DMS53 (cell line): Measurements from ENCODE around the gene RAB35.
A peak's percentile ranks its signal among the peaks of the same experiment; 100 is the strongest.

Experiments used
- DNase-seq: peaks from one replicate; lab custom pipeline; 2025; lab: John Stamatoyannopoulos, UW

The RAB35 gene

DNA sequence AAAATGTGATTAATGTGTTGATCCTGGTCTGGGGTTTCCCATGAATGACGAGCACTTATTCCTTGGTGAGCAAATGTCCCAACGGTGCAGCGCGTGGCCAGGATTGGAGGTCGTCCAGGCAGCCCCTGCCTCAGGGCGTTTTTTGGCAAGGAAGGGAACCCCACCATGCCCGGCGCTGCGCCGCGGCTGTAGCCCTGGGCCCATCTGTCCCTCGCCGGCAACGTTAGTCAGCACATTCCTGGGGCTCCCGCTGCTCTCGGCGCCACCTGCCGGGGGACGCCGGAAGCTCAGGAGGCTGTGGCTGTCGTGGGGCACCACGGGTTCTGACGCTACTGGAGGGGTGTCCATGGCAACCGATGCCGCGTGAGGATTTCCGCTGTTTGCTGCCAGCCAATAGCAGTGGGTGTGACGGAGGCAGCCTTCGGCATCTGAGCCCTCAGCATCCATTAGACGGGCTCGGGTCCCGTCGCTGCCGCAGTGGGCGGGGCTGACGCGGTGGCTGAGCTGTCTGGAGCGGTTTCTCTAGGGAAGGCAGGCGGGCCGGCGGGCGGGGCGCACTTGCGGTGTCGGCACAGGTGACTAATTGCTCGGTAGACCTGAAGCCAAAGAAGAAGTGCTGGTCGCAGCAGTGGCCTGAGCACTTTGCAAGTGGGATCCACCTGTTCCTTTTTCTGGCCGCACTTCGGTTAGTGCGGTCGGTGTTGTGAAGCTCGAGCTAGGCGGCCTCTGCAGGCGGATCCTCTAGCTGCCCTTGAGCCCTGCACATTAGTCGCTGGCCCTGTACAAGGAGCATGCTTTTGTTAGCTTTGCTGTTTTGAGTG lies 29.5 kb downstream of the RAB35 start:
- DNase-seq: peak; percentile 100

GRCh38 chr12:120085920-120086645 lies 30.5 kb downstream of the RAB35 start:
- DNase-seq: peak; percentile 65

GRCh38 chr12:120081641-120082040 lies 34.9 kb downstream of the RAB35 start:
- no peak for DNase-seq

- DNase-seq: no peak
Measured at GRCh38 chr12:120079411-120080400, 36.8 kb downstream of the RAB35 start.

DNA sequence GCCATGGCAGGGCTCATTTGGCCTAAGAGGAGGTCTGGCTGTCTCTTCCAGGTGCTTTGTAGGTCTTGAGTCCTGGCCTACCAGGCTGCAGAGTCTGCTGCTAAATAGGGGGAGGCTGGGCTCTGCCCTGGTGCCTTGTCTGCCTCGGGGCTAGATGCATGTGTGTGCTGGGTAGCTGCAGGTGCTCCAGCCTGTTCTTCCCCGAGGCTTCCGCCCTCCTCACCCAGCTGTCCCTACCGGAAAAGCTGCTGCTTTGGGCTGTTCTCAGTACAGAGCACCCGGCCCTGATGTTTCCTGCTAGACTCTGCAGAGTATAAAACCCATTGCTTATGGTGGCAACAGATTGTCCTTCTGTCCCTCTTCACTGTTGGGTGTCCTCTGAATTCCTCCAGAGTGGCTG lies 37.7 kb downstream of the RAB35 start:
- DNase-seq: no peak

GRCh38 chr12:120077260-120077659 lies 39.3 kb downstream of the RAB35 start:
- no peak for DNase-seq

DNA sequence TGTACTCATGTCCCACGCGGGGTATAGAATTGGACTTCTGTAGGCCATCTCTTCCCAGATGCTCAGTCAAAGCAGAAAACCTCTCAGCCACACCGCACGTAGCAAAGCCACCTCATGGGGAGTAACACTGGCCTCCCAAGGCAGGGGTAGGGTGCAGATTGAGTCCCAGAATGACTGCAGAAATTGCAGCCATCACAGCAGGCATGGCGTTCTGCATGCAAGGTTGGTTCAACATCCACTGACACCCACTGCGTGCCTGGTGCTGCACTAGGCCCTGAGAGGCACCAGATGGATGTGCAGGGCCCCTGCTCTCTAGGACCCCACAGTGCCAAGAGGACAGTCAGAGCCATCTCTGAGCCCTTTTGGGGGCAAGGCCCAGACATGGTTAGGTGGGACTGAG lies 39.9 kb downstream of the RAB35 start:
- no peak for DNase-seq

- no peak for DNase-seq
Measured at GRCh38 chr12:120075034-120075616, 41.4 kb downstream of the RAB35 start.

GRCh38 chr12:120072472-120073249 lies 43.9 kb downstream of the RAB35 start:
- DNase-seq: no peak

GRCh38 chr12:120071493-120072020 lies 45.0 kb downstream of the RAB35 start:
- no peak for DNase-seq

GRCh38 chr12:120069278-120069677 lies 47.3 kb downstream of the RAB35 start:
- no peak for DNase-seq

- no peak for DNase-seq
Measured at GRCh38 chr12:120067901-120068300, 48.7 kb downstream of the RAB35 start.

- DNase-seq: peak; percentile 92
Measured at GRCh38 chr12:120067084-120067869, 49.3 kb downstream of the RAB35 start.

DNA sequence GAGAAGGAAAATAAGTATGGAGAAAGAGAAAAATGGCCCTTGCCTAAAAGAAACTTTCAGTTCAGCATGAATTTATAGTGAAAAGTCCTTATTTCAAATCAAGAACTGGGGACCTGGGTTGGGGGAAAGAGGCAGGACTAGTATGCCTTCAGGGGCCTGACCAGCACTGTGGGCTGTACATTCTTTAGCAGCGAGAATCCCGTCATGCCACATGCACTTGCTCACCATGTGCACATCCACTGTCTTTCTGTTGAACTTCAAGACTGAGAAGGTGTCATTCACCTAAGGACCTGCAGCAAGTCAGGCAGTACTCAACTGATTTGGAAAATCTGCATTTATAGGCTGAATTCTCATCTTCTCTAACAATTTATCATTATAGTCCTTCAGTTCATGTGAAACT lies 50.2 kb downstream of the RAB35 start:
- no peak for DNase-seq

DNA sequence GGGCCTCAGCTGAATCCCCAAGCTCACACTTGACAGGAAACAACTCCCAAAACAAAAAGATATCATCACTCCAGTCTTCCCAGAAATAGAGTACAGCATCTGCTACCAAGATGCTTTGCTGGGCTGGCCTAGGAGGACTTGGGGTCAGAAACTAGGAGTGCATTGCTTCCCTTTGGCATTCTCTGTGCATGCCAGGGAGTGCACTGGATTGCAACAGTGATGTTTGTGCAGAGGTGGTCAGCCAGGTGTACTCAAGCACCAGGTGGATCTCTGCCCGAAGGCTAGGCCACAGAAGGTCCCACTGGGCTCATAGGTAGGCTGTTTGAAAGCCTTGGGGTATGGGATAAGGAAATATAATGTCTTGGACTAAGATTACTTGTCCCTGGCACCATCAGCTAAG lies 51.1 kb downstream of the RAB35 start:
- no peak for DNase-seq

- DNase-seq: no peak
Measured at GRCh38 chr12:120064054-120064940, 52.3 kb downstream of the RAB35 start.

DNA sequence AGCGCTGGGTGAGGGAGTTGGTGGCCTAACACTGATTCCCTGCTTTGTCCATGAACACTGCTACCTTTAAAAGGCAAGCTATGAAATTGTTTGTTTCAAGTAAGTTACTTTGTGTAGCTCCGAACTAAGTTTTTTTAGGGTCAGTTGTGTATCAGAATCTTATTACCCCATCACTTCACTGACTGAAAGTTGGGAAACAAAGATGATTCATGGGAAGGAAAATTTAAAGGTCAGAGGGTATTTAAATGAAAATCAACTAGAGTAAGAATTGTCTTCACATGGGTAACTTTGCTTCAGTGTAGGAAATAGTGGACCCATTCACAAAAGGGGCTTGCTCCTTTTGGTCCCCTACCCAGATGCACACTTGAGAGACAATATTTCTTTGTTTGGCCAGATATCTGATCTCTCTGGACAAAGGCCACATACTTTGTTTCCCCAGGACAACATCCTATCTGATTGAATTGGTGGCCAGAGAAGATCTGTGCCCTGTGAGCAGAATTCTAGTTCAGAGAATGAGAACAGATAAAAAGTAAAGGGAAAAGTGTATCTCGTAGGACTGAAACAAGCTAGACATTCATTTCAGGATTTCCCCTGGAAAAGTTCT lies 53.5 kb downstream of the RAB35 start:
- no peak for DNase-seq

GRCh38 chr12:120061575-120062214 lies 54.9 kb downstream of the RAB35 start:
- no peak for DNase-seq
